OCI-LY7 (cell line): Measurements from ENCODE around the gene HDAC9. TPM values are rescaled to one million over a fixed set of nuclear protein-coding genes. Genes with fewer than 3 reads are reported as not detected.

Experiments
- BruUV-seq: library from RNA; stranded (reverse); fragments of 400-500 nt; replicated peaks from 2 replicates; lab custom pipeline; 2021; lab: Mats Ljungman, UMichigan
- CTCF ChIA-PET: fragments of 300-600 bp; sonication (Branson Sonifier 250); formaldehyde crosslinking; loops from one replicate; lab custom pipeline; 2022; ENCODE audit warnings: antibody characterized with exemption; ENCODE audit not compliant: unreplicated experiment; lab: Charles Lee
- POLR2A ChIA-PET: fragments of 300-600 bp; sonication (Branson Sonifier 250); formaldehyde crosslinking; loops from one replicate; lab custom pipeline; 2022; ENCODE audit warnings: antibody characterized with exemption; lab: Charles Lee
- DNase-seq: peaks from one replicate; pipeline ENCODE4 v3.0.0-alpha.2; 2015; ENCODE audit warnings: low spot score
- H2AFZ ChIP-seq: fragments of 200-600 bp; sonication (generic), shearing (Covaris generic); 2 replicates; pipeline ENCODE4 v1.6.1; 2014; ENCODE audit warnings: mild to moderate bottlenecking, antibody characterized with exemption, low read length, moderate library complexity
- H3K27ac ChIP-seq: fragments of 200-600 bp; sonication (generic); 2 replicates; pipeline ENCODE4 v1.5.1; 2014; ENCODE audit warnings: mixed run types, low read depth, mild to moderate bottlenecking, moderate library complexity, low read length, inconsistent platforms; ENCODE audit not compliant: poor library complexity, severe bottlenecking
- H3K36me3 ChIP-seq: fragments of 200-600 bp; sonication (generic); 2 replicates; pipeline ENCODE4 v1.6.1; 2014; ENCODE audit warnings: mild to moderate bottlenecking, antibody characterized with exemption, low read length, moderate library complexity, mixed read lengths; ENCODE audit not compliant: insufficient read depth
- H3K4me1 ChIP-seq: fragments of 200-600 bp; sonication (generic); 2 replicates; pipeline ENCODE4 v1.5.1; 2014; ENCODE audit warnings: mild to moderate bottlenecking, low read length; ENCODE audit not compliant: insufficient read depth, poor library complexity, severe bottlenecking
- H3K4me2 ChIP-seq: fragments of 200-600 bp; sonication (generic); 2 replicates; pipeline ENCODE4 v1.6.1; 2014; ENCODE audit warnings: mild to moderate bottlenecking, low read length
- H3K4me3 ChIP-seq: fragments of 200-600 bp; sonication (generic); 2 replicates; pipeline ENCODE4 v1.5.1; 2014; ENCODE audit warnings: mild to moderate bottlenecking, low read depth, low read length; ENCODE audit not compliant: poor library complexity, severe bottlenecking
- H3K79me2 ChIP-seq: fragments of 200-600 bp; sonication (generic); 2 replicates; pipeline ENCODE4 v1.6.1; 2016; ENCODE audit warnings: low read depth, mild to moderate bottlenecking, low read length, moderate library complexity, mixed read lengths; ENCODE audit not compliant: insufficient read depth
- H3K9me2 ChIP-seq: fragments of 200-600 bp; sonication (generic); 2 replicates; pipeline ENCODE4 v1.6.1; 2016; ENCODE audit warnings: mild to moderate bottlenecking, low read length, mixed read lengths; ENCODE audit not compliant: insufficient read depth
- H3K9me3 ChIP-seq: fragments of 200-600 bp; sonication (generic); 2 replicates; pipeline ENCODE4 v1.6.1; 2014; ENCODE audit warnings: mild to moderate bottlenecking, mixed run types, low read length, mixed read lengths
- H4K20me1 ChIP-seq: fragments of 200-600 bp; sonication (generic); 2 replicates; pipeline ENCODE4 v1.6.1; 2014; ENCODE audit warnings: mild to moderate bottlenecking, antibody characterized with exemption, low read length, moderate library complexity, mixed read lengths; ENCODE audit not compliant: insufficient read depth
- EZH2phosphoT487 ChIP-seq: fragments of 200-600 bp; sonication (generic); IDR thresholded peaks from 2 replicates; pipeline ENCODE4 v1.6.1; 2018; ENCODE audit warnings: low read depth, borderline replicate concordance, mild to moderate bottlenecking, mixed run types, antibody characterized with exemption, low read length, moderate library complexity, mixed read lengths
- intact Hi-C: fragments of 100-400 bp; cut with micrococcal nuclease; formaldehyde crosslinking; loops from one replicate; pipeline ENCODE4 v1.10.0; 2022; ENCODE audit not compliant: unreplicated experiment
- total RNA-seq, 2 experiments: library from RNA; depleted of rRNA in 1 of 2; stranded (reverse); fragments of >200 nt in 1 of 2; shearing (Covaris generic) in 1 of 2; gene quantifications; 2 replicates each; pipeline ENCODE4 v1.2.3, GENCODE V29; 2014 to 2022
- TF ChIP-seq, protein P1 (sequence below): fragments of 200-600 bp; sonication (generic); conservative IDR thresholded peaks from 2 replicates; pipeline ENCODE4 v1.5.1; 2014; ENCODE audit warnings: mild to moderate bottlenecking, antibody characterized with exemption, low read length, moderate library complexity, mixed read lengths

Gene HDAC9
- total RNA-seq, 2 experiments from 2014 or later = 58.8 to 91.7 TPM

DNA sequence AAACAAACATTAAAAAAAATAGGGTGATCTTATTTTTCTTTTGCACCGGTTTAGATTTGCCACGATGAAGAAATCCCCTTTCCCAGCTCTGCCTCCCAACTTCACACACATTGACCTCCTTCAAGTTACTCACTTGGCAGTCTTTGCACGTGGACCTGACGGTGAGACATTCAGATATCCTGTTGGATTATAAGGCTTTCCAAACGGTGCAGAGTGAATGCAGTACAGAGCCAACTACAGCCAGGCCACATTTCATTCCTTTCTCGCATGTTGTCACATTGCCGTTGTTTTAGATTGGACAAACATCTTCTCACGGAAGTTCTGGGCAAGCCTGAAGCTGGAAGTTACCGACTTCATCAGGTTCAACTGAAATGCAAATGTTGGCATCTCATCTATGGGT lies 159.2 kb downstream of the HDAC9 start:
- no peaks in the 10 kb centered on the region for H4K20me1 ChIP-seq
- peaks cover 80% of the 10 kb centered on the region for H3K36me3 ChIP-seq
- no peak overlapping the region for H3K4me3 ChIP-seq
- CTCF ChIA-PET = no interaction called here
- H3K79me2 ChIP-seq = no peaks in the 10 kb centered on the region
- TF ChIP-seq, protein P1, sequence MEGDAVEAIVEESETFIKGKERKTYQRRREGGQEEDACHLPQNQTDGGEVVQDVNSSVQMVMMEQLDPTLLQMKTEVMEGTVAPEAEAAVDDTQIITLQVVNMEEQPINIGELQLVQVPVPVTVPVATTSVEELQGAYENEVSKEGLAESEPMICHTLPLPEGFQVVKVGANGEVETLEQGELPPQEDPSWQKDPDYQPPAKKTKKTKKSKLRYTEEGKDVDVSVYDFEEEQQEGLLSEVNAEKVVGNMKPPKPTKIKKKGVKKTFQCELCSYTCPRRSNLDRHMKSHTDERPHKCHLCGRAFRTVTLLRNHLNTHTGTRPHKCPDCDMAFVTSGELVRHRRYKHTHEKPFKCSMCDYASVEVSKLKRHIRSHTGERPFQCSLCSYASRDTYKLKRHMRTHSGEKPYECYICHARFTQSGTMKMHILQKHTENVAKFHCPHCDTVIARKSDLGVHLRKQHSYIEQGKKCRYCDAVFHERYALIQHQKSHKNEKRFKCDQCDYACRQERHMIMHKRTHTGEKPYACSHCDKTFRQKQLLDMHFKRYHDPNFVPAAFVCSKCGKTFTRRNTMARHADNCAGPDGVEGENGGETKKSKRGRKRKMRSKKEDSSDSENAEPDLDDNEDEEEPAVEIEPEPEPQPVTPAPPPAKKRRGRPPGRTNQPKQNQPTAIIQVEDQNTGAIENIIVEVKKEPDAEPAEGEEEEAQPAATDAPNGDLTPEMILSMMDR = no peak
- TF ChIP-seq EZH2phosphoT487 = no peak
- no peak overlapping the region for H3K4me2 ChIP-seq
- H3K9me3 ChIP-seq = no peaks in the 10 kb centered on the region
- POLR2A ChIA-PET = interaction anchor here (0.7 to 1.5 kb wide), 2 partner anchors 10 to 116 kb away, joined by 3 to 10 read pairs; no protein-coding TSS in a partner anchor
- DNase-seq = no peak
- no TSS peak for BruUV-seq
- intact Hi-C loops = no loop called here
- H3K27ac ChIP-seq = no peak overlapping the region
- H2AFZ ChIP-seq = no peak overlapping the region
- no peaks in the 10 kb centered on the region for H3K9me2 ChIP-seq
- H3K4me1 ChIP-seq = no peaks in the 10 kb centered on the region

GRCh38 chr7:18655506-18655905 lies 160.0 kb downstream of the HDAC9 start:
- H3K27ac ChIP-seq = no peak overlapping the region
- H3K36me3 ChIP-seq = peaks cover 76% of the 10 kb centered on the region
- intact Hi-C loops = no loop called here
- POLR2A ChIA-PET = interaction anchor here (0.6 to 0.7 kb wide), 3 partner anchors 37 to 1267 kb away, joined by 3 to 4 read pairs (median 3); no protein-coding TSS in a partner anchor
- H2AFZ ChIP-seq = no peak overlapping the region
- no peaks in the 10 kb centered on the region for H3K4me1 ChIP-seq
- no peaks in the 10 kb centered on the region for H4K20me1 ChIP-seq
- no peaks in the 10 kb centered on the region for H3K9me3 ChIP-seq
- H3K79me2 ChIP-seq = no peaks in the 10 kb centered on the region
- no peak overlapping the region for H3K4me2 ChIP-seq
- no peaks in the 10 kb centered on the region for H3K9me2 ChIP-seq
- no peak for DNase-seq
- CTCF ChIA-PET = no interaction called here
- no peak overlapping the region for H3K4me3 ChIP-seq
- BruUV-seq = no TSS peak
- TF ChIP-seq, protein P1 = no peak
- no peak for TF ChIP-seq EZH2phosphoT487

DNA sequence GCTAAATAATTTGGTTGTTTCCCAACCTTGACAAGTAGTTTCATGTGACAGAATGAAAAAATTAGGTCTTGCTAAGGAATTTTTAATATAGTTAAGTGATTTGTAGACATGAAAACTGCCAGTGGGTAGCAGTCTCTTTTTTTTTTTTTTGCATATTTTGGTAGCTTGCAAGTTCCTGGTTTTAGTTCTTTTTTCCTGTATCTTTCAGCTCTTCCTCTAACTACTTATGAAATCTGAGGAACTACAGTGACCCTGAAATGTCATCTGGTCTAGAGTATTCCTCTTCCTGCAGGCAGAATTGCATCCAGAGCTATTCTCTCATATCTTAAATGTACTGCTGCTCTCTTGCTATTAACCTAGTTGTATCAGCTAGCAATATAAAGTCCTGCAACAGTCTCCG lies 160.4 kb downstream of the HDAC9 start:
- H3K4me2 ChIP-seq = no peak overlapping the region

More for the DNA sequence above, 160.4 kb downstream of the HDAC9 start:
- ChIA-PET POLR2A (interaction anchor here (0.6 to 1.2 kb wide), 4 partner anchors 9 to 1267 kb away, joined by 3 to 5 read pairs (median 4); no protein-coding TSS in a partner anchor), CTCF (no interaction called here)
- no peak for DNase-seq
- no peak overlapping the region for H3K27ac ChIP-seq
- no peaks in the 10 kb centered on the region for H3K4me1 ChIP-seq
- intact Hi-C loops = no loop called here
- TF ChIP-seq, protein P1 = no peak
- TF ChIP-seq EZH2phosphoT487 = no peak
- H3K79me2 ChIP-seq = no peaks in the 10 kb centered on the region
- H3K9me2 ChIP-seq = no peaks in the 10 kb centered on the region
- H4K20me1 ChIP-seq = no peaks in the 10 kb centered on the region
- peaks cover 72% of the 10 kb centered on the region for H3K36me3 ChIP-seq
- no peak overlapping the region for H2AFZ ChIP-seq
- no peak overlapping the region for H3K4me3 ChIP-seq
- no TSS peak for BruUV-seq
- H3K9me3 ChIP-seq = no peaks in the 10 kb centered on the region
